Fibroblast of skin of left quadriceps (primary cell): ENCODE measurements around the gene TIGAR.

Experiments
- DNase-seq, 2 experiments: peaks; one replicate each; pipeline ENCODE4 v3.0.0-alpha.2; 2013; ENCODE audit warnings: low read depth in 2 of 2

TIGAR gene

GRCh38 chr12:4320853-4321701 is at the start of gene TIGAR:
TSS of gene TIGAR (plus strand) at chr12:4321213. CDS start at chr12:4321272, 59 bp downstream.
- peak; percentile 84 to 88 for DNase-seq

- DNase-seq: peak in 1 of 2 experiments; percentile 16
These were observed 49.1 kb upstream of the TIGAR start for GRCh38 chr12:4271717-4272423.

GRCh38 chr12:4272424-4273272 is 48.4 kb upstream of the TIGAR start:
- no peak for DNase-seq

GRCh38 chr12:4273273-4273651 is 47.8 kb upstream of the TIGAR start:
- DNase-seq: no peak

- peak; percentile 54 to 61 for DNase-seq
These were observed 47.2 kb upstream of the TIGAR start, which contains the start of gene CCND2 for GRCh38 chr12:4273652-4274395. TSS of gene CCND2 (plus strand) at chr12:4273762. CDS start at chr12:4274041, 279 bp downstream.

- DNase-seq: no peak
These were observed 46.5 kb upstream of the TIGAR start for GRCh38 chr12:4274396-4275015.

GRCh38 chr12:4275016-4275869 is 45.8 kb upstream of the TIGAR start:
- peak in 1 of 2 experiments; percentile 19 for DNase-seq

GRCh38 chr12:4275870-4276301 is 45.1 kb upstream of the TIGAR start:
- DNase-seq: no peak

GRCh38 chr12:4276524-4277204 is 44.3 kb upstream of the TIGAR start:
- peak; percentile 81 to 84 for DNase-seq

- no peak for DNase-seq
These were observed 43.8 kb upstream of the TIGAR start for GRCh38 chr12:4277205-4277543.

- no peak for DNase-seq
These were observed 43.2 kb upstream of the TIGAR start for GRCh38 chr12:4277857-4278256.

- no peak for DNase-seq
These were observed 42.5 kb upstream of the TIGAR start for GRCh38 chr12:4278329-4279197.

GRCh38 chr12:4279198-4279690 is 41.8 kb upstream of the TIGAR start:
- DNase-seq: no peak

- no peak for DNase-seq
These were observed 40.5 kb upstream of the TIGAR start for GRCh38 chr12:4280351-4281163.

- no peak for DNase-seq
These were observed 39.8 kb upstream of the TIGAR start for GRCh38 chr12:4281173-4281654.

GRCh38 chr12:4282103-4282891 is 38.7 kb upstream of the TIGAR start:
- DNase-seq: no peak
